Vagina (tissue), 2 donors: ENCODE measurements around the gene RNF10.

Experiments used
- CTCF ChIP-seq, 3 experiments: fragments of 450-650 bp in 2 of 3; fragments of 200-600 bp in 1 of 3; sonication (generic) in 1 of 3; IDR thresholded peaks; one replicate each; pipeline ENCODE4 v1.5.1; 2017 to 2019; ENCODE audit warnings: antibody characterized with exemption in 3 of 3, mild to moderate bottlenecking in 2 of 3, moderate library complexity in 2 of 3
- POLR2A ChIP-seq, 2 donors: fragments of 450-650 bp; IDR thresholded peaks; one replicate each; pipeline ENCODE4 v1.6.1; 2017; ENCODE audit warnings: antibody characterized with exemption in 2 of 2, mild to moderate bottlenecking in 2 of 2, moderate library complexity in 2 of 2

GRCh38 chr12:120495186-120495730, 38.9 kb upstream of the RNF10 start:
- TF ChIP-seq POLR2A (IDR thresholded peaks at IDR 0.05), result no peak
- no peak for TF ChIP-seq CTCF (IDR thresholded peaks at IDR 0.05)
